ENCODE measurements around the gene CDKN1C.

GRCh38 chr11:2914455-2915195 lies 29.1 kb upstream of the CDKN1C start:
- TF ChIP-seq CTCF (IDR thresholded peaks at IDR 0.05) (no peak), POLR2A (IDR thresholded peaks at IDR 0.05) (no peak)

Data from adrenal gland (tissue), 5 donors.